GM10847 (cell line): ENCODE results near the gene WFDC1.

Experiments used
- POLR2A ChIP-seq: IDR thresholded peaks from 2 replicates; pipeline ENCODE4 v1.6.1; 2011; ENCODE audit not compliant: insufficient read length; ENCODE audit errors: extremely low read depth

WFDC1 gene

GRCh38 chr16:84283314-84284153 lies 11.1 kb upstream of the WFDC1 start:
- TF ChIP-seq POLR2A: no peak

GRCh38 chr16:84284154-84284722 lies 10.4 kb upstream of the WFDC1 start:
- no peak for TF ChIP-seq POLR2A

GRCh38 chr16:84286578-84287240 lies 8.0 kb upstream of the WFDC1 start:
- no peak for TF ChIP-seq POLR2A

GRCh38 chr16:84288902-84289301 lies 5.8 kb upstream of the WFDC1 start:
- no peak for TF ChIP-seq POLR2A

GRCh38 chr16:84291226-84291625 lies 3.5 kb upstream of the WFDC1 start:
- TF ChIP-seq POLR2A: no peak

GRCh38 chr16:84292011-84292410 lies 2.7 kb upstream of the WFDC1 start:
- TF ChIP-seq POLR2A: no peak

- no peak for TF ChIP-seq POLR2A
These were observed 1.3 kb upstream of the WFDC1 start for GRCh38 chr16:84293406-84293805.

- TF ChIP-seq POLR2A: no peak
These were observed 561 bp upstream of the WFDC1 start for GRCh38 chr16:84294117-84294516.

- TF ChIP-seq POLR2A: no peak
These were observed 654 bp downstream of the WFDC1 start for GRCh38 chr16:84295203-84295860.

- TF ChIP-seq POLR2A: no peak
These were observed 3.8 kb downstream of the WFDC1 start for GRCh38 chr16:84298376-84298899.

GRCh38 chr16:84299734-84300440 lies 5.2 kb downstream of the WFDC1 start:
- TF ChIP-seq POLR2A: no peak

- no peak for TF ChIP-seq POLR2A
These were observed 7.7 kb downstream of the WFDC1 start for GRCh38 chr16:84302111-84302954.

GRCh38 chr16:84303023-84303422 lies 8.3 kb downstream of the WFDC1 start:
- TF ChIP-seq POLR2A: no peak

GRCh38 chr16:84303516-84303915 lies 8.8 kb downstream of the WFDC1 start:
- TF ChIP-seq POLR2A: no peak
